ENCODE results near the gene COL6A5.
"Not testable (repeated sequence)": the region's sequence is repeated elsewhere in the genome, so short reads cannot be mapped to it uniquely, and the experiment has no call there.

The COL6A5 gene

GRCh38 chr3:130426206-130426605 lies 80.7 kb downstream of the COL6A5 start:
- TF ChIP-seq CTCF (conservative IDR thresholded peaks at IDR 0.05): no peak

GRCh38 chr3:130428871-130429712 lies 83.6 kb downstream of the COL6A5 start:
- H3K27ac ChIP-seq: no peak overlapping the region
- TF ChIP-seq CTCF (conservative IDR thresholded peaks at IDR 0.05): no peak

More at GRCh38 chr3:130426206-130426605, 80.7 kb downstream of the COL6A5 start:
- peak overlapping the region; percentile 40 for H3K27ac ChIP-seq

DNA sequence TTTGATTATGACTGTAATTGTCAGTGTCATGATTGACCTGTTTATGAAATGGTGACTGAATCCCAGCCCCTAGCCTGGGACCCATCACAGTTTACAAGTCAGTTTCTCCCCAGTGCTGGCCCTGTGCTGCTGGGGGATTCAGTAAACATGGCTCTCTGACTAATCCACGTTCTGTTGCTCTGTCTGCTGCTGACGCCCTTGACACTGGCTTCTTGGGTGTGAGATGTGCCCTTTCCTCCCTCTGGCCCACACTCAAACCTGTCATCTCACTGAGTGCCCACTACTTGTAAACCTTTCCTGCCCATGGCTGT lies 84.2 kb downstream of the COL6A5 start:
- no peak for TF ChIP-seq CTCF (conservative IDR thresholded peaks at IDR 0.05)
- no peak overlapping the region for H3K27ac ChIP-seq

- H3K27ac ChIP-seq: no peak overlapping the region
- no peak for TF ChIP-seq CTCF (conservative IDR thresholded peaks at IDR 0.05)
Measured at GRCh38 chr3:130430266-130430665, 84.8 kb downstream of the COL6A5 start.

- H3K27ac ChIP-seq: not testable (repeated sequence)
Measured at GRCh38 chr3:130432086-130432485, 86.6 kb downstream of the COL6A5 start.

DNA sequence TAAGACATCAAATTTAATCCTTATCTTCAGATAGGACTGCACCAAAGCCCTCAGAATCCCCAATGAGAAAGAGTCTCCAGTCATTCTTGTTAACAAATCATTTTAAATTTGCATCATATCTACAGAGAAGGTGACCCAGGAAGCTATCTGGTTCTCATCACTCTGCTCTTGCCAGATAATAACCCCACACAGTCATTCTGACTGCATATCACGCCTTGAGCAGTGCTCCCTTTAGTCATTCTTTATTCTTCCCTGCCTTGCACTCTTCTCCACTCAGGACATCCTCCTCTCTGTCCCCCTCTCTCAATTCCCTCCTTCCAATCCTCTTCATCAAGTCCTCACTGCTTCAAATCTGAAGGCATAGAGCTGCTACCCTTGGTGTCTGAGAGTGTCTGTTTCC lies 87.8 kb downstream of the COL6A5 start:
- TF ChIP-seq CTCF (conservative IDR thresholded peaks at IDR 0.05): no peak
- H3K27ac ChIP-seq: no peak overlapping the region

DNA sequence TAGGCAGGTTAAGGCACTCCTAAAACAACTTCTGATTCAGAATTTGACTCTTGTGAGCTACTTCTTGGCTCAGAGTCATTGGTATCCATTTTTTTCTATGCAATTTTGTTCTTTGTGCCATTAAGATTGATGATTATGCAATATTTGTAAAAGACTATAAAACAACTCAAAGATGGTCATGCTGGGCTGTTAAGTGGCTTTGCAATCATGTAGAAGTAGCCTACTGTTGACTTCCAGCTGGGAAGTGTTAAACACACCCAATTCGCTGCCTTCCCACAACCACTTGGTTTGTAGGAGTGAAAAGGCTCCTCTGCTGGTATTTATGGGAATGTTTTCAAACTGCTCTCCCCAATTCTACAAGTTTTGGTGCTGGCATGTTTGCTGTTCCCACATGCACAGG lies 96.8 kb downstream of the COL6A5 start:
- H3K27ac ChIP-seq: no peak overlapping the region
- no peak for TF ChIP-seq CTCF (conservative IDR thresholded peaks at IDR 0.05)

DNA sequence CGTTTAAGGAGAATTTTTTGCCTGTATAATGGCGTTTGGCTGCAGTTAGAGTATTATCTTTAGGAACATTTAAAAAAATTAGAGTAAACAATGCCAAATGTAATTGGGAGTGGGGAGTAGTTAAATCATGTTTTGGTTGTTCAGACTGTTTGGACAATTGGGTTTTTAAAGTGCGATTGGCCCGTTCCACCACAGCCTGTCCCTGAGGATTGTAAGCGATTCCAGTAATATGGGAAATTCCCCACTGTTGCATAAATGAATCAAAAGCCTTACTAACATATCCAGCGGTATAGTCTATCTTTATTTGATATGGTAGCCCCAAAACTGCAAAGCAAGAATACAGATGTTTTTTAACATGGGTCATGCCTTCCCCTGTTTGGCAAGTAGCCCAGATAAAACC lies 101.4 kb downstream of the COL6A5 start:
- H3K27ac ChIP-seq: not testable (repeated sequence)

GRCh38 chr3:130448155-130448554 lies 102.7 kb downstream of the COL6A5 start:
- H3K27ac ChIP-seq: not testable (repeated sequence)

All from VCaP (cell line).